Peyer's patch (tissue), 4 donors: Measurements from ENCODE around the gene UBE2D2.

Experiments used
- POLR2A ChIP-seq, 2 donors: fragments of 450-650 bp; IDR thresholded peaks; one replicate each; pipeline ENCODE4 v1.5.1; 2017; ENCODE audit warnings: antibody characterized with exemption in 2 of 2, mild to moderate bottlenecking in 2 of 2, moderate library complexity in 2 of 2
- TF ChIP-seq, protein P1 (sequence below), 6 experiments: fragments of 450-650 bp in 4 of 6; fragments of 200-600 bp in 2 of 6; sonication (generic) in 1 of 6; IDR thresholded peaks; one replicate each; pipeline ENCODE4 v1.5.1; 2017 to 2019; ENCODE audit warnings: antibody characterized with exemption in 6 of 6, mild to moderate bottlenecking in 3 of 6, moderate library complexity in 1 of 6

DNA sequence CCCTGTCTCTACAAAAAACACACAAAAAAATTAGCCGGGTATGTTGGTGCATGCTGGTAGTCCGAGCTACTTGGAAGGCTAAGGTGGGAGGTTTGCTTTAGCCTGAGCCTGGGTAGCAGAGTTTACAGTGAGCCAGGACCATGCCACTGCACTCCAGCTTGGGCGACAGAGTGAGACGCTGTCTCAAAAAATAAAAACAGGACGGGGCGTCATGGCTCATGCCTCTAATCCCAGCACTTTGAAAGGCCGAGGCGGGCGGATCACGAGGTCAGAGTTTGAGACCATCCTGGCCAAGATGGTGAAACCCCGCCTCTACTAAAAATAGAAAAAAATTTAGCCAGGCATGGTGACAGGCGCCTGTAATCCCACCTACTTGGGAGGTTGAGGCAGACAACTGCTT lies 40.3 kb downstream of the UBE2D2 start:
- TF ChIP-seq, protein P1, sequence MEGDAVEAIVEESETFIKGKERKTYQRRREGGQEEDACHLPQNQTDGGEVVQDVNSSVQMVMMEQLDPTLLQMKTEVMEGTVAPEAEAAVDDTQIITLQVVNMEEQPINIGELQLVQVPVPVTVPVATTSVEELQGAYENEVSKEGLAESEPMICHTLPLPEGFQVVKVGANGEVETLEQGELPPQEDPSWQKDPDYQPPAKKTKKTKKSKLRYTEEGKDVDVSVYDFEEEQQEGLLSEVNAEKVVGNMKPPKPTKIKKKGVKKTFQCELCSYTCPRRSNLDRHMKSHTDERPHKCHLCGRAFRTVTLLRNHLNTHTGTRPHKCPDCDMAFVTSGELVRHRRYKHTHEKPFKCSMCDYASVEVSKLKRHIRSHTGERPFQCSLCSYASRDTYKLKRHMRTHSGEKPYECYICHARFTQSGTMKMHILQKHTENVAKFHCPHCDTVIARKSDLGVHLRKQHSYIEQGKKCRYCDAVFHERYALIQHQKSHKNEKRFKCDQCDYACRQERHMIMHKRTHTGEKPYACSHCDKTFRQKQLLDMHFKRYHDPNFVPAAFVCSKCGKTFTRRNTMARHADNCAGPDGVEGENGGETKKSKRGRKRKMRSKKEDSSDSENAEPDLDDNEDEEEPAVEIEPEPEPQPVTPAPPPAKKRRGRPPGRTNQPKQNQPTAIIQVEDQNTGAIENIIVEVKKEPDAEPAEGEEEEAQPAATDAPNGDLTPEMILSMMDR (IDR thresholded peaks at IDR 0.05): no peak
- no peak for TF ChIP-seq POLR2A (IDR thresholded peaks at IDR 0.05)
